Neuron (in vitro differentiated cells): ENCODE data around the gene RASGRF1.

Experiments
- H2AFZ ChIP-seq: one replicate; pipeline ENCODE4 v1.6.1; 2013; ENCODE audit warnings: low read depth, mild to moderate bottlenecking, inconsistent platforms, low read length, moderate library complexity
- H3K27me3 ChIP-seq: one replicate; pipeline ENCODE4 v1.6.1; 2013; ENCODE audit warnings: low read length; ENCODE audit not compliant: insufficient read depth
- H3K36me3 ChIP-seq: one replicate; pipeline ENCODE4 v1.6.1; 2013; ENCODE audit warnings: low read length; ENCODE audit not compliant: insufficient read depth
- H3K4me1 ChIP-seq: one replicate; pipeline ENCODE4 v1.6.1; 2013; ENCODE audit warnings: low read length; ENCODE audit not compliant: insufficient read depth
- H3K4me3 ChIP-seq: 2 replicates; pipeline ENCODE4 v1.5.1; 2013; ENCODE audit warnings: mild to moderate bottlenecking, low read length, moderate library complexity
- H3K9me3 ChIP-seq: one replicate; pipeline ENCODE4 v1.6.1; 2013; ENCODE audit warnings: low read length

The RASGRF1 gene

GRCh38 chr15:78988361-78988911 lies 102.1 kb downstream of the RASGRF1 start:
- no peaks in the 10 kb centered on the region for H3K9me3 ChIP-seq
- H3K4me1 ChIP-seq, result no peaks in the 10 kb centered on the region
- peaks cover 3% of the 10 kb centered on the region for H3K27me3 ChIP-seq
- H2AFZ ChIP-seq, result no peak overlapping the region
- H3K4me3 ChIP-seq, result no peak overlapping the region
- no peaks in the 10 kb centered on the region for H3K36me3 ChIP-seq

- peaks cover 3% of the 10 kb centered on the region for H3K27me3 ChIP-seq
These were observed 102.8 kb downstream of the RASGRF1 start for GRCh38 chr15:78987556-78988360.

GRCh38 chr15:78985859-78986475 lies 104.6 kb downstream of the RASGRF1 start:
- Histone ChIP-seq H3K4me1 (no peaks in the 10 kb centered on the region), H3K36me3 (no peaks in the 10 kb centered on the region), H3K27me3 (peaks cover 3% of the 10 kb centered on the region), H3K9me3 (no peaks in the 10 kb centered on the region), H2AFZ (no peak overlapping the region), H3K4me3 (no peak overlapping the region)

More at GRCh38 chr15:78987556-78988360, 102.8 kb downstream of the RASGRF1 start:
- no peaks in the 10 kb centered on the region for H3K4me1 ChIP-seq
- no peak overlapping the region for H3K4me3 ChIP-seq
- H2AFZ ChIP-seq, result no peak overlapping the region
- H3K36me3 ChIP-seq, result no peaks in the 10 kb centered on the region
- H3K9me3 ChIP-seq, result no peaks in the 10 kb centered on the region

- no peaks in the 10 kb centered on the region for H3K9me3 ChIP-seq
- H2AFZ ChIP-seq, result no peak overlapping the region
- no peak overlapping the region for H3K4me3 ChIP-seq
- H3K4me1 ChIP-seq, result no peaks in the 10 kb centered on the region
- peaks cover 3% of the 10 kb centered on the region for H3K27me3 ChIP-seq
- no peaks in the 10 kb centered on the region for H3K36me3 ChIP-seq
These were observed 106.5 kb downstream of the RASGRF1 start for GRCh38 chr15:78984041-78984440.

GRCh38 chr15:78983146-78983918 lies 107.2 kb downstream of the RASGRF1 start:
- no peak overlapping the region for H2AFZ ChIP-seq
- H3K4me1 ChIP-seq, result no peaks in the 10 kb centered on the region
- H3K27me3 ChIP-seq, result no peaks in the 10 kb centered on the region
- H3K4me3 ChIP-seq, result no peak overlapping the region
- no peaks in the 10 kb centered on the region for H3K9me3 ChIP-seq
- H3K36me3 ChIP-seq, result no peaks in the 10 kb centered on the region

GRCh38 chr15:78982736-78983135 lies 107.8 kb downstream of the RASGRF1 start:
- Histone ChIP-seq H3K9me3 (no peaks in the 10 kb centered on the region), H2AFZ (no peak overlapping the region), H3K27me3 (no peaks in the 10 kb centered on the region), H3K36me3 (no peaks in the 10 kb centered on the region), H3K4me1 (no peaks in the 10 kb centered on the region), H3K4me3 (no peak overlapping the region)

GRCh38 chr15:78981532-78982313 lies 108.9 kb downstream of the RASGRF1 start:
- Histone ChIP-seq H3K4me1 (peaks cover 3% of the 10 kb centered on the region), H3K36me3 (no peaks in the 10 kb centered on the region), H3K9me3 (no peaks in the 10 kb centered on the region), H3K27me3 (no peaks in the 10 kb centered on the region), H3K4me3 (no peak overlapping the region), H2AFZ (no peak overlapping the region)

GRCh38 chr15:78979456-78980320 lies 110.9 kb downstream of the RASGRF1 start:
- no peaks in the 10 kb centered on the region for H3K36me3 ChIP-seq
- H3K4me1 ChIP-seq, result peaks cover 3% of the 10 kb centered on the region
- H2AFZ ChIP-seq, result no peak overlapping the region
- no peaks in the 10 kb centered on the region for H3K9me3 ChIP-seq
- H3K27me3 ChIP-seq, result no peaks in the 10 kb centered on the region
- H3K4me3 ChIP-seq, result no peak overlapping the region

GRCh38 chr15:78978601-78979179 lies 111.9 kb downstream of the RASGRF1 start:
- Histone ChIP-seq H3K36me3 (no peaks in the 10 kb centered on the region), H2AFZ (no peak overlapping the region), H3K27me3 (no peaks in the 10 kb centered on the region), H3K9me3 (no peaks in the 10 kb centered on the region), H3K4me1 (peaks cover 3% of the 10 kb centered on the region), H3K4me3 (no peak overlapping the region)

GRCh38 chr15:78977591-78978347 lies 112.8 kb downstream of the RASGRF1 start:
- H3K9me3 ChIP-seq, result no peaks in the 10 kb centered on the region

GRCh38 chr15:78977091-78977571 lies 113.4 kb downstream of the RASGRF1 start:
- Histone ChIP-seq H3K27me3 (no peaks in the 10 kb centered on the region), H3K9me3 (no peaks in the 10 kb centered on the region), H3K36me3 (no peaks in the 10 kb centered on the region), H3K4me3 (no peak overlapping the region), H2AFZ (no peak overlapping the region), H3K4me1 (peaks cover 3% of the 10 kb centered on the region)

More at GRCh38 chr15:78977591-78978347, 112.8 kb downstream of the RASGRF1 start:
- H3K4me3 ChIP-seq, result no peak overlapping the region
- peaks cover 3% of the 10 kb centered on the region for H3K4me1 ChIP-seq
- no peak overlapping the region for H2AFZ ChIP-seq
- no peaks in the 10 kb centered on the region for H3K36me3 ChIP-seq
- no peaks in the 10 kb centered on the region for H3K27me3 ChIP-seq
